NCI-H1417 (cell line): ENCODE measurements around the gene WFDC10B.
"Not testable (repeated sequence)": the region's sequence is repeated elsewhere in the genome, so short reads cannot be mapped to it uniquely, and the experiment has no call there.

Experiments used
- DNase-seq, 3 experiments: peaks; one replicate each; lab custom pipeline; 2025; lab: John Stamatoyannopoulos, UW

Gene WFDC10B

DNA sequence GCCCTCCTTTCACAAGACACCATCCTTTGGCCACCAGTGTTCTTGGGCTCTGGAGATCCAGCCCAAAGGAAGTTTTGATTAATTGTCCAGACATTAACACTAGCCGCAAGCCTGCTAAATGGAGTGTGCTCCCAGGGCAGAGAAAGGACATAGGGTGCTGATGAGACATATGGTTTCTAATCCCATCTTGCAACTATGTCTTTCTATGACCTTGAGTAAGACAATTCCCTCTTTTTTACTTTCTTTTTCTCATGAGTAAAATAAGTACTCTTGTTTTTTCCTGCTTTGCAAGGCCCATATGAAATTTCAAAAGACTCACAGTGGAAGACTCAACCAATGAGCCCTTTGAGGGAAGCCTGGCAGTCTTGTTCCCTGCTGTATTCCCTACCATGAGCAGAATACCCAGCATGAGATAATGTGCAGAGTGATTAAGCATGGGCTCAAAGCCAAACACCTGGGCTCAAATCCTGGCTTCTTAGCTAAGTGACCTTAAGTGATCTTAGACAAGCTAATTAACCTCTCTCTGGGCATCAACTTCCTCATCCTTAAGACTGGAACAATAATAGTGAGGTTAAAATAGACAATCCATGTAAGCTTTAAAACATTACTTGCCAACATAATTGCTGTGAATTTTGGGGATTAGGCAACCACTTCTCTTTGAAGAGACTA lies at the start of gene WFDC10B:
WFDC10B (minus strand) TSS at position 51 of the 669 bp plus-strand sequence. CDS start 19,027 bp downstream, outside the sequence.
- peak; percentile 41 to 89 (median 49) for DNase-seq

DNA sequence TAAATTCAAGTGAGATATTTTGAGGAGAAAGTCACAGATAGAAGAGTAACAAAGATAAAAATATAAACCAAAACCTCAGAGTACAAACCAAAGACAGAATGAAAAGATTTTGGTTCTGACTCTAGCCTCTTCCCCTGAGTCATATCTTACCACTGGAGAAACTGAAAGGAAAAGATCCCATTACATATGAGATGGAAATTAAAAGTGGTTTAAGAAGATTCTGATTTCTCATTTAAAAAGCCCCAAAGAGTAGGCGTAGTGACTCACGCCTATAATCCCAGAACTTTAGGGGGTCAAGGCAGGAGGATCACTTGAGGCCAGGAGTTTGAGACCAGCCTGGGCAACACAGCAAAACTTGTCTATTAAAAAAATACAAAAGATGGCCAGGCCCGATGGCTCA lies 47.9 kb upstream of the WFDC10B start:
- no peak for DNase-seq

DNA sequence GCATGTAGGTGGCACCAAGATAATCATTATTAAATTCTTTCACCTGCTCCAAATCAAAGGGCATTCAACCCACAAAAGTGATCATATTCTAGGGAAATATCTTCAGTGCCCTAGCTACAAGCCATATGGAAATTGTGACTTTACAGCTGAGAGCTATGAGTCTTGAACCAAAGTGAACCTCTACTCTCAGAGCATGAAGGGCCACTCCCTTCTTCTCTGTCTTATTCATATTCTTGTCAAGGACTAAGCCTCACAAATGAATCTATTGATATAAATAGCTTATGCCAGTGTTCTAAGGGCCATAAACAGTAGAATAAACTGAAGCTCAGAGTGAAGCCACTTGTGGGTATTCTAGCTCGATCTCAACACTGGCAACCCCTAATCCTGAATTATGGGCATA lies 46.9 kb upstream of the WFDC10B start:
- DNase-seq = no peak

DNA sequence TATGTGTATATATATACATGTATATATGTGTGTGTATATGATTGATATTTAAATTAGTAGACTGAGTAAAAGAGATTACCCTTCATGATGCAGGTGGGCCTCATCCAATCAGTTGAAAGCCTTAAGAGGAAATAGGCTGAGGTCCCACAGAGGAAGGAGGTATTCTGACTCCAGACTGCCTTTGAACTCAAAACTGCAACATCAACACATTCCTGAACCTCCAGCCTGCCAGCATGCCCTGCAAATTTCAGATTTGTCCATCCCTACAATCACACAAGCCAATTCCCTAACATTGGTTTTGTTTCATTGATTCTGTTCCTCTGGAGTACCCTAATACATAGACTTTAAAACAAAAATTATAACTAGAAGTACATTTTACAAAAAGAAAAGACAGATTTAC lies 40.2 kb upstream of the WFDC10B start:
- no peak for DNase-seq

GRCh38 chr20:45742596-45742995 lies 37.8 kb upstream of the WFDC10B start:
- no peak for DNase-seq

- DNase-seq = no peak
These were observed 31.2 kb upstream of the WFDC10B start for GRCh38 chr20:45735988-45736387.

DNA sequence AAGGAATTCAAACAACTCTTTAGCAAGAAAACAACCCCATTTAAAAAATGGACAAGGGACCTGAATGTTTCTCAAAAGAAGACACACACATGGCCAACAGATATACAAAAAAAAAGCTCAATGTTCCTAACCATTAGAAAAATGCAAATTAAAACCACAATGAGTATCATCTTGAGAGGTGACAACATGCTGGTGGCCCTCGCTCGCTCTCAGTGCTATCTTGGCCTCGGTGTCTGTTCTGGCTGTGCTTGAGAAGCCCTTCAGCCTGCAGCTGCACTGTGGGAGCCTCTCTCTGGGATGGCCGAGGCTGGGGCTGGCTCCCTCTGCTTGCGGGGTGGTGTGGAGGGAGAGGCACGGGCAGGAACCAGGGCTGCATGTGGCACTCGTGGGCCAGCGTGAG lies 30.7 kb upstream of the WFDC10B start:
- DNase-seq = no peak

GRCh38 chr20:45732199-45732598 lies 27.4 kb upstream of the WFDC10B start:
- no peak for DNase-seq

- no peak for DNase-seq
These were observed 22.2 kb upstream of the WFDC10B start for GRCh38 chr20:45727044-45727443.

DNA sequence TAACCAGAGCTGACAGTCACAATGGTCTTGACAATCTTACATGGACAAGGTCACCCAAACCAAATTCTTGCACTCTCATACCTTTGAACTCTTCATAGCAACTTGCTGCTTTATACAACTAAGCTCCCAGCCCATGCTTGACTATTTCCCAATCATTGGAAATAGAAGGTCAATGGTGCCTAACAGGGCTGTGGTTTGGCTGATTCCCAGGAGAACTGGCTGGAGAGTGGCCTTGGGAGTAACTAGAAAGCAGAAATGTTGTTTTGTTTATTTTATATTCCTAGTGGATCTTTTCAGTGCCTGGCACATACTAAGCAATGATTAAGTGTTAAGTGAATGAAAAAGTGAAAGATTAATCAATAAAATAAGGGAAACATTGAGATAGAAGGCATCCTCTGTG lies 20.3 kb upstream of the WFDC10B start:
- DNase-seq = no peak

DNA sequence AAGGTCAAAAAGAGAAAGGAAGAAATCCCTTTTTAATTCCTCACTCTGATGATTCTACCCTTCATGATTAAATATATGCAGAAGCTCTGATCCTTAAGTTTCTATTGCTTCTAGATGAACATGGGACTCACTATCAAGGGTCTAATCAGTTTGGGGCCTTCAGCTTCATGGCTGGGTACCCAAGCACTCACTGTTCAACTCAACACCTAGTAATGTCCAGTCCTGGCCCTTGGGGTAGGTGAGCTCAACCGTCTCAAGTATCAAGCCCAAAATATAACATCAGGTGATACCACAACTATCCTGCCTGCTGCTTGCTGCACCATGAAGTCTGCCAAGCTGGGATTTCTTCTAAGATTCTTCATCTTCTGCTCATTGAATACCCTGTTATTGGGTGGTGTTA lies 17.2 kb upstream of the WFDC10B start, which contains the start of gene SPINT4:
SPINT4 (plus strand) TSS at position 301 of the 400 bp plus-strand sequence; CDS start at position 322, 21 bp downstream.
- DNase-seq = no peak

- DNase-seq = not testable (repeated sequence)
These were observed 11.4 kb upstream of the WFDC10B start for GRCh38 chr20:45716141-45716688.

DNA sequence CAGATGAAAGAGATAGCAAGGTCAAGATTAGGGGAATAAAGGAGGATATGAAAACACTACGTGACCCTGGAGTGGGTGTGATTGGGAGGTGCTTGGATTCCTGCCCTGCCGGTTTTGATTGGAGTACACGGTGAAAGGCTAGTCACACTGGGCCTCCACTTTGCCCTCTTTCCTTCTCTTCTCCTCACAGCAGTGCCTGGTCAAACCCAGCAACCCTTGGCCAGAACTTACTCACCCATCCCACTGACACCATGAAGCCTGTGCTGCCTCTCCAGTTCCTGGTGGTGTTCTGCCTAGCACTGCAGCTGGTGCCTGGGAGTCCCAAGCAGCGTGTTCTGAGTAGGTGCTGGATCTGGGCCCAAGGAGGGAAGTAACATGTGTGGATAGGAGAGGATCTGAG lies 2.9 kb downstream of the WFDC10B start, which contains the start of gene WFDC13:
WFDC13 (plus strand) TSS at position 166 of the 400 bp plus-strand sequence; CDS start at position 252, 86 bp downstream.
- no peak for DNase-seq

DNA sequence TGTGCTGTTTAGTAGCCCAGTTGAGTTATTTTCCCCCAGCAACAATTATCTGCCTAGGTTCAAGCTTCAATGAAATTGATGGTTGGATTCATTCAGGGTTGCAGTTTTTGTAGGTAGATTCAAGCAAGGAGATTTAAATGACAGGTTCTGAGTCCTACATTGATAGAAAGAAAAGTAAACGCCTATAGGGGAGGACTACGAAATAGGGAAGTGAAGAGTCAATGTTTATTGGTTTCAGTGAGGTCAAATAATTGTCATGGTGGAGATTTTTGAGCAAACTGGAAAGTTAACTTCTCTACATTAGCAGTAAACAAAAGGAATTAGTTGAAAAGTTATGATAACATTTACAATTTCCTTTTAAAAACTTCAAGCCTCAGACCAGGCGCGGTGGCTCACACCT lies 3.7 kb downstream of the WFDC10B start:
- no peak for DNase-seq

GRCh38 chr20:45695496-45695895 lies 9.3 kb downstream of the WFDC10B start:
- no peak for DNase-seq

GRCh38 chr20:45693346-45693745 lies 11.5 kb downstream of the WFDC10B start:
- not testable (repeated sequence) for DNase-seq

GRCh38 chr20:45685896-45686295 lies 18.9 kb downstream of the WFDC10B start:
- DNase-seq = peak in 1 of 3 experiments; percentile 37

DNA sequence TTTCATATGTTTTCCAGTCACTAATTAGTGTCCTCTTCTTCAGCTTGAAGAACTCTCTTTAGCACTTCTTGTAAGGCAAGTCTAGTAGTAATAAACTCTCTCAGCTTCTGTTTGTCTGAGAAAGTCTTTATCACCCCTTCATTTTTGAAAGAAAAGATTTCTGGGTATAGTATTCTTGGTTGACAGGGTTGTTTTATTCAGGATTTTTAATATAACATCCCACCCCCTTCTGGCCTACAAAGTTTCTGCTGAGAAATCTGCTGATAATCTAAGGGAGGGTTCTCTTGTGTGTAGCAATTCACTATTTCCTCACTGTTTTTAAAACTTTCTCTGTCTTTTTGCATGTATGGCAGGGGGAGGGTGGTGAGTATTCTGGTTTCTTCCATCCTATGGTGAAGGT lies 25.2 kb downstream of the WFDC10B start:
- no peak for DNase-seq

DNA sequence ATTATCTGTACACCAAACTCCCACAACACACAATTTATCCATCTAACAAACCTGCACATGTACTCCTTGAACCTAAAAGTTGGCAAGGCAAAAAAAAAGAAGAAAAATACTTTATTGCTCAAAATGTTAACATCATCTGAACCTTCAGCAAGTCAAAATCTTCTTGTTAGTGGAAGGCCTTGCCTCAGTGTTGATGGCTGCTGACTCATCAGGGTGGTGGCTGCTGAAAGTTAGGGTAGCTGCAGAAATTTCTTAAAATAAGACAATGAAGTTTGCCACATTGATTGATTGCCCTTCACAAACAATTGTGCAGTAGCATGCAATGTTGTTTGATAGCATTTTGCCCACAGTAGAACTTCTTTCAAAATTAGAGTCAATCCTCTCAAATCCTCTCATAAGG lies 32.1 kb downstream of the WFDC10B start:
- no peak for DNase-seq

DNA sequence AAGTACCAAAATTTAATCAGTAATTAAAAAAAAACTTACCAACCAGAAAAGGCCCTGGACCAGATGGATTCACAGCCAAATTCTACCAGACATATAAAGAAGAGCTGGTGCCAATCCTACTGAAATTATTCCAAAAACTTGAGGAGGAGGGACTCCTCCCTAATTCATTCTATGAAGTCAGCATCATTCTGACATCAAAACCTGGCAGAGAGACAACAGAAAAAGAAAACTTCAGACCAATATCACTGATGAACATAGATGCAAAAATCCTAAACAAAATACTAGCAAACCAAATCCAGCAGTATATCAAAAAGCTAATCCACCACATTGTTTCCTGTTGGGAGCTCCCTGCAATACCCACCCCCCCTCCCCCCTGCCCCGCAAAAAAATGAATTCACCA lies 34.7 kb downstream of the WFDC10B start, which contains the start of gene WFDC11:
WFDC11 (minus strand) TSS at position 101 of the 400 bp plus-strand sequence. CDS start 19,639 bp downstream, outside the sequence.
- no peak for DNase-seq

GRCh38 chr20:45657038-45657437 lies 47.8 kb downstream of the WFDC10B start:
- DNase-seq = not testable (repeated sequence)

GRCh38 chr20:45651726-45652125 lies 53.1 kb downstream of the WFDC10B start:
- peak in 2 of 3 experiments; percentile 48 for DNase-seq

DNA sequence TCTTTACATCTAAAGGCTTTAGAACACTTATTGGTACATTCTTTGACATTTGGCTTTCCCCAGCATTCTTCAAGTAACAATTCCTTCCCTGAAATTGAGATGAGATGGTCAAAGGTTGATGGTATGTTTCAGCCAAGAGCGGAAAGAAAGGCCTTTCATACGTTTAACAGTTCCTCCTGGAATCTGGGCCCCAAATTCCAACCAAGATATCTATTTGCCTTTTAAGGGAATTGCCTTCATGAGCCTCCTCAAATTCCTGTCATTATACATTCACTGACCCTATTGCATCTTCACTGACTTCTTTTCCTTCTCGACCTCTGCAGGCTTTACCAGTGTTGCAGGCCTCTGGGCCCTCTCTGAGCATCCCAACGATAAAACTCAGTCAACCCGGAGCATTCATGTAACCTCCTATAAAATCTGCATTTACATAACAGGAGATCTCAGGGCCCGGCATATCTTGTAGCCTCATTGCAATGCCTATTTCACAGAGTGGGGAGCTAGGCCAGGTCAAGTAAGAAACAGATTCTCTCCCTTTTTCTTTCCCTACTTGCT lies 55.4 kb downstream of the WFDC10B start:
- DNase-seq = no peak
